H1 (cell line): ENCODE measurements around the gene ADGRG7. TPM values are rescaled to one million over a fixed set of nuclear protein-coding genes. Genes with fewer than 3 reads are reported as not detected.

ENCODE experiments used
- CTCF ChIA-PET: fragments of 300-600 bp; sonication (Branson Sonifier 250); formaldehyde crosslinking; loops from one replicate; lab custom pipeline; 2021; ENCODE audit not compliant: partially characterized antibody; lab: Charles Lee
- POLR2A ChIA-PET: fragments of 300-600 bp; sonication (Branson Sonifier 250); formaldehyde crosslinking; loops from one replicate; lab custom pipeline; 2021; ENCODE audit warnings: inconsistent platforms; ENCODE audit not compliant: partially characterized antibody; lab: Charles Lee
- DNase-seq, 2 experiments: peaks; one replicate each; pipeline versions ENCODE4 v3.0.0 to v3.0.0-alpha.2; 2010 to 2022; ENCODE audit warnings: low spot score in 2 of 2, low read depth in 1 of 2, mixed read lengths in 1 of 2
- FAIRE-seq: peaks from 2 replicates; lab custom pipeline; 2011; peaks lifted over from hg19 to GRCh38; lab: Jason Lieb, UNC
- H2AFZ ChIP-seq: 2 replicates; pipeline ENCODE4 v1.8.1; 2012; ENCODE audit warnings: low read length, inconsistent platforms
- H2AK5ac ChIP-seq: 2 replicates; pipeline ENCODE4 v1.6.1; 2013; ENCODE audit warnings: low read depth, low read length
- H2BK120ac ChIP-seq: replicated peaks from 2 replicates; pipeline ENCODE3; 2013; ENCODE audit warnings: low read depth, low read length, inconsistent platforms
- H2BK12ac ChIP-seq: 2 replicates; pipeline ENCODE4 v1.6.1; 2013; ENCODE audit warnings: low read depth, low read length
- H2BK15ac ChIP-seq: 2 replicates; pipeline ENCODE4 v1.6.1; 2013; ENCODE audit warnings: low read length
- H2BK20ac ChIP-seq: 2 replicates; pipeline ENCODE4 v1.6.1; 2013; ENCODE audit warnings: low read length
- H2BK5ac ChIP-seq: 2 replicates; pipeline ENCODE4 v1.6.1; 2013; ENCODE audit warnings: low read depth, low read length
- H3K14ac ChIP-seq: 2 replicates; pipeline ENCODE4 v1.6.1; 2013; ENCODE audit warnings: inconsistent platforms; ENCODE audit not compliant: insufficient read length
- H3K18ac ChIP-seq: 2 replicates; pipeline ENCODE4 v1.6.1; 2013; ENCODE audit warnings: low read length; ENCODE audit errors: extremely low read depth
- H3K23ac ChIP-seq: 2 replicates; pipeline ENCODE4 v1.6.1; 2013; ENCODE audit warnings: inconsistent platforms; ENCODE audit not compliant: insufficient read length
- H3K23me2 ChIP-seq: 2 replicates; pipeline ENCODE4 v1.6.1; 2013; ENCODE audit warnings: low read depth, low read length
- H3K27ac ChIP-seq: 2 replicates; pipeline ENCODE4 v1.6.1; 2011; ENCODE audit warnings: low read depth, low read length, inconsistent platforms
- H3K27me3 ChIP-seq, 4 experiments: replicated peaks in 1 of 4; 1 replicate in 1 of 4; 2 replicates in 3 of 4; pipeline versions ENCODE4 v1.6.1 to v1.8.1; 2011 to 2013; ENCODE audit warnings: low read length in 3 of 4, mild to moderate bottlenecking in 3 of 4, inconsistent platforms in 2 of 4, mixed read lengths in 2 of 4, moderate library complexity in 1 of 4; ENCODE audit not compliant: control insufficient read depth in 3 of 4, insufficient read depth in 3 of 4; ENCODE audit errors: extremely low read depth in 1 of 4
- H3K36me3 ChIP-seq, 4 experiments: 2 replicates each; pipeline versions ENCODE4 v1.6.1 to v1.8.1; 2011 to 2013; ENCODE audit warnings: mild to moderate bottlenecking in 4 of 4, low read length in 3 of 4, moderate library complexity in 2 of 4, control low read depth in 1 of 4, inconsistent platforms in 1 of 4; ENCODE audit not compliant: insufficient read depth in 4 of 4, control insufficient read depth in 2 of 4
- H3K4ac ChIP-seq: replicated peaks from 2 replicates; pipeline ENCODE3; 2013; ENCODE audit warnings: low read length, low read depth, mixed read lengths, inconsistent platforms; ENCODE audit not compliant: insufficient read length
- H3K4me1 ChIP-seq, 4 experiments: replicated peaks in 1 of 4; 1 replicate in 1 of 4; 2 replicates in 3 of 4; pipeline versions ENCODE4 v1.6.1 to v1.8.1; 2011 to 2013; ENCODE audit warnings: low read length in 3 of 4, inconsistent platforms in 2 of 4, mixed read lengths in 1 of 4; ENCODE audit not compliant: insufficient read depth in 4 of 4, control insufficient read depth in 3 of 4
- H3K4me2 ChIP-seq, 2 experiments: 2 replicates each; pipeline versions ENCODE4 v1.6.1 to v1.8.1; 2011 to 2013; ENCODE audit warnings: low read depth in 2 of 2, low read length in 2 of 2, control low read depth in 1 of 2, inconsistent platforms in 1 of 2, mild to moderate bottlenecking in 1 of 2; ENCODE audit not compliant: insufficient read depth in 1 of 2
- H3K4me3 ChIP-seq, 4 experiments: fragments of 200-600, 300-600 bp in 1 of 4; sonication (generic), shearing (Covaris generic), sonication (Bioruptor Twin) in 1 of 4; 2 replicates each; pipeline versions ENCODE4 v1.5.1 to v1.8.1; 2011 to 2016; ENCODE audit warnings: low read length in 4 of 4, low read depth in 3 of 4, control low read depth in 2 of 4, inconsistent platforms in 2 of 4, mild to moderate bottlenecking in 2 of 4, mixed read lengths in 1 of 4, moderate library complexity in 1 of 4; ENCODE audit not compliant: insufficient read depth in 2 of 4; ENCODE audit errors: extremely low read depth in 1 of 4
- H3K56ac ChIP-seq: replicated peaks from 2 replicates; pipeline ENCODE3; 2013; ENCODE audit warnings: low read depth, mild to moderate bottlenecking, mixed read lengths, low read length, inconsistent platforms; ENCODE audit not compliant: insufficient read length
- H3K79me1 ChIP-seq: 2 replicates; pipeline ENCODE4 v1.6.1; 2013; ENCODE audit warnings: low read depth, low read length, control low read depth
- H3K79me2 ChIP-seq, 2 experiments: 2 replicates each; pipeline versions ENCODE4 v1.6.1 to v1.8.1; 2012 to 2013; ENCODE audit warnings: low read length in 2 of 2, mild to moderate bottlenecking in 2 of 2, inconsistent platforms in 1 of 2; ENCODE audit not compliant: insufficient read depth in 2 of 2, control insufficient read depth in 1 of 2
- H3K9ac ChIP-seq, 4 experiments: replicated peaks in 1 of 4; 1 replicate in 1 of 4; 2 replicates in 3 of 4; pipeline versions ENCODE4 v1.6.1 to v1.8.1; 2011 to 2013; ENCODE audit warnings: low read depth in 3 of 4, low read length in 3 of 4, control low read depth in 2 of 4, mild to moderate bottlenecking in 2 of 4, moderate library complexity in 2 of 4, inconsistent platforms in 1 of 4; ENCODE audit errors: extremely low read depth in 1 of 4
- H3K9me3 ChIP-seq, 2 experiments: 2 replicates each; pipeline versions ENCODE4 v1.6.1 to v1.8.1; 2012 to 2013; ENCODE audit warnings: mild to moderate bottlenecking in 2 of 2, moderate library complexity in 2 of 2, control low read depth in 1 of 2, inconsistent platforms in 1 of 2, low read depth in 1 of 2, low read length in 1 of 2, mixed read lengths in 1 of 2; ENCODE audit not compliant: insufficient read depth in 2 of 2
- H4K20me1 ChIP-seq, 2 experiments: replicated peaks in 1 of 2; 2 replicates each; pipeline versions ENCODE3 to v1.8.1; 2011 to 2013; ENCODE audit warnings: inconsistent platforms in 2 of 2, low read length in 2 of 2, mild to moderate bottlenecking in 1 of 2; ENCODE audit not compliant: insufficient read depth in 2 of 2, control insufficient read depth in 1 of 2
- H4K5ac ChIP-seq: 2 replicates; pipeline ENCODE4 v1.6.1; 2013; ENCODE audit warnings: low read length, low read depth, mixed read lengths, inconsistent platforms; ENCODE audit not compliant: insufficient read length
- H4K8ac ChIP-seq: 2 replicates; pipeline ENCODE4 v1.8.0; 2013; ENCODE audit warnings: mild to moderate bottlenecking, moderate library complexity, low read length, inconsistent platforms; ENCODE audit not compliant: insufficient read depth; ENCODE audit errors: extremely low read depth
- H4K91ac ChIP-seq: replicated peaks from 2 replicates; pipeline ENCODE3; 2013; ENCODE audit warnings: low read length, mixed read lengths, inconsistent platforms; ENCODE audit not compliant: insufficient read length
- BACH1 ChIP-seq: IDR thresholded peaks from 2 replicates; pipeline ENCODE4 v1.6.1; 2012; ENCODE audit warnings: low read length, improper control_type of control experiment
- POLR2A ChIP-seq, 2 experiments: IDR thresholded peaks; 1 replicate in 1 of 2; 2 replicates in 1 of 2; pipeline ENCODE4 v1.6.1; 2011; ENCODE audit warnings: low read depth in 2 of 2, low read length in 2 of 2, mild to moderate bottlenecking in 2 of 2; ENCODE audit errors: control extremely low read depth in 1 of 2
- polyA plus RNA-seq, 7 experiments: library from polyadenylated mRNA; depleted of rRNA in 3 of 7; stranded (reverse) in 5 of 7; unstranded in 2 of 7; fragments of >200 nt in 5 of 7; fragments of 200-250 nt in 2 of 7; gene quantifications; 1 replicate in 5 of 7; 2 replicates in 1 of 7; 4 replicates in 1 of 7; pipeline versions ENCODE4 v1.2.1 to v1.2.3, GENCODE V29; 2011 to 2013; ENCODE audit warnings: missing spikeins in 2 of 7, mixed read lengths in 2 of 7
- total RNA-seq: library from RNA; stranded (reverse); fragmentation: NEBNext Ultra II Directional; extraction: Animal tissue kit (Norgen Biotek cat#: 25700); gene quantifications from 2 replicates; pipeline ENCODE4 v1.2.1, GENCODE V29; 2021
- TF ChIP-seq, protein P1 (sequence below): IDR thresholded peaks from 2 replicates; pipeline ENCODE4 v1.6.1; 2012; ENCODE audit warnings: inconsistent platforms

The ADGRG7 gene
- total and polyA plus RNA-seq, 2 of the 8 experiments (the other 6 are each of a cell fraction or from before 2014, with no cell fraction given), result not detected

DNA sequence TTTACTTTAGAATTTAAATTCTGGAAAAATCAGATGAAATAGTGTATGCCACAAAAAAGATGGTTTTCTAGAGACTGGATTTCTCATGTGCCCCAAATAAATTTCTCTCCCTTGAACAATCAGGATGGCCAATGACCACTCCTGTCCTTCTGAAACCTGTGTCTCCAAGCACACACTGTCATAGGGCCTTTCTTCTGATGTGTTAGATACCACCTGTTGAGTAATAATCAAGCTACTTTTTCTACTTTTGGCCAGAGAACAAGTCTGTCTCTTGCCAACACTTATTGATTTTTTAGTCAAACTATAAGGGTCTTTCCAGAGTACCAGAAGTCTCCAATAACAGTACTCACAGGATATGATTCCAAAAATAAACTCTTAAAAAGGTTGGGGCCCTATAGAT lies 83.8 kb downstream of the ADGRG7 start:
- Histone ChIP-seq H3K27ac (no peak overlapping the region), H3K4me2 (no peak overlapping the region), H3K79me1 (no peaks in the 10 kb centered on the region), H3K23me2 (no peaks in the 10 kb centered on the region), H2BK120ac (no peak overlapping the region), H2BK20ac (no peak overlapping the region), H3K36me3 (no peaks in the 10 kb centered on the region), H3K56ac (no peak overlapping the region), H2AFZ (no peak overlapping the region), H3K4ac (no peak overlapping the region), H4K5ac (no peak overlapping the region), H2BK5ac (no peak overlapping the region), H2BK12ac (no peak overlapping the region), H4K8ac (no peak overlapping the region), H3K4me3 (no peak overlapping the region), H3K14ac (no peak overlapping the region), H3K9ac (no peak overlapping the region), H3K4me1 (no peaks in the 10 kb centered on the region), H2AK5ac (no peak overlapping the region), H3K9me3 (no peaks in the 10 kb centered on the region; a peak in 1 of 4 replicates), H4K91ac (no peak overlapping the region), H3K79me2 (no peaks in the 10 kb centered on the region), H2BK15ac (no peak overlapping the region), H3K18ac (no peak overlapping the region), H4K20me1 (no peaks in the 10 kb centered on the region), H3K23ac (no peak overlapping the region), H3K27me3 (no peaks in the 10 kb centered on the region; a peak in 1 of 7 replicates)
- ChIA-PET CTCF (interaction anchor here (0.9 to 1.0 kb wide), 3 partner anchors 15 to 103 kb away, joined by 3 read pairs; no protein-coding TSS in a partner anchor), POLR2A (no interaction called here)
- TF ChIP-seq, protein P1, sequence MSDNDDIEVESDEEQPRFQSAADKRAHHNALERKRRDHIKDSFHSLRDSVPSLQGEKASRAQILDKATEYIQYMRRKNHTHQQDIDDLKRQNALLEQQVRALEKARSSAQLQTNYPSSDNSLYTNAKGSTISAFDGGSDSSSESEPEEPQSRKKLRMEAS, result no peak
- TF ChIP-seq BACH1 (no peak), POLR2A (IDR thresholded peaks at IDR 0.05; ENCODE audit: control extremely low read depth in 1 of 2, low read depth in 2 of 2, low read length in 2 of 2) (no peak)
- DNase-seq, result no peak
- FAIRE-seq, result no peak
